Natural killer cell (primary cell): ENCODE results near the gene SMARCB1. TPM values are rescaled to one million over a fixed set of nuclear protein-coding genes. Genes with fewer than 3 reads are reported as not detected.
A peak's percentile ranks its signal among the peaks of the same experiment; 100 is the strongest.

Experiments used
- ATAC-seq, 3 donors: fragments of 150-1000 bp in 2 of 3; fragments of 200-7000 bp in 1 of 3; cut with Tn5 transposase; 1 replicate in 1 of 3; 2 replicates in 2 of 3; pipeline ENCODE4 v1.10.0; 2021; ENCODE audit warnings: mild to moderate bottlenecking in 2 of 3, moderate library complexity in 2 of 3
- DNase-seq, 2 donors: peaks; one replicate each; pipeline versions ENCODE4 v3.0.0 to v3.0.0-alpha.2; 2013 to 2021; ENCODE audit warnings: mixed read lengths in 1 of 2
- H3K27ac ChIP-seq: one replicate; pipeline ENCODE4 v1.5.1; 2013; ENCODE audit warnings: mild to moderate bottlenecking, low read length
- H3K27me3 ChIP-seq: one replicate; pipeline ENCODE4 v1.6.1; 2013; ENCODE audit warnings: low read length; ENCODE audit not compliant: control insufficient read depth, insufficient read depth
- H3K36me3 ChIP-seq: one replicate; pipeline ENCODE4 v1.6.1; 2013; ENCODE audit warnings: low read length; ENCODE audit not compliant: control insufficient read depth, insufficient read depth
- H3K4me1 ChIP-seq: one replicate; pipeline ENCODE4 v1.6.1; 2013; ENCODE audit warnings: low read length; ENCODE audit not compliant: control insufficient read depth, insufficient read depth
- H3K4me3 ChIP-seq: one replicate; pipeline ENCODE4 v1.5.1; 2013; ENCODE audit warnings: low read length
- H3K9me3 ChIP-seq: one replicate; pipeline ENCODE4 v1.6.1; 2013; ENCODE audit warnings: low read length; ENCODE audit not compliant: control insufficient read depth, insufficient read depth
- H3K27ac Mint-ChIP-seq, 2 donors: one replicate each; pipeline ENCODE4 v1.8.0; 2022; ENCODE audit warnings: mild to moderate bottlenecking in 2 of 2, mixed read lengths in 2 of 2, moderate library complexity in 1 of 2
- H3K27me3 Mint-ChIP-seq, 2 donors: one replicate each; pipeline ENCODE4 v1.8.0; 2022; ENCODE audit warnings: low read depth in 2 of 2, mixed read lengths in 2 of 2
- H3K36me3 Mint-ChIP-seq: one replicate; pipeline ENCODE4 v1.8.0; 2022; ENCODE audit warnings: mixed read lengths
- H3K4me1 Mint-ChIP-seq, 2 donors: one replicate each; pipeline ENCODE4 v1.8.0; 2022; ENCODE audit warnings: mixed read lengths in 2 of 2
- H3K4me3 Mint-ChIP-seq: one replicate; pipeline ENCODE4 v1.8.0; 2022; ENCODE audit warnings: mild to moderate bottlenecking, moderate library complexity, mixed read lengths
- H3K9me3 Mint-ChIP-seq, 2 donors: one replicate each; pipeline ENCODE4 v1.8.0; 2022; ENCODE audit warnings: mixed read lengths in 2 of 2
- WGBS: methylation state at CpG from one replicate; pipeline ENCODE4 v1.1.7; 2013; ENCODE audit warnings: missing lambda C conversion rate; ENCODE audit not compliant: insufficient coverage; 5-methylcytosine and 5-hydroxymethylcytosine counted together
- intact Hi-C: fragments of 100-400 bp; cut with micrococcal nuclease; formaldehyde crosslinking; loops from one replicate; pipeline ENCODE4 v1.14.2; 2022
- total RNA-seq, 4 donors: library from RNA; stranded (reverse); fragments of 120-200 nt in 1 of 4; gene quantifications; one replicate each; pipeline versions ENCODE4 v1.2.3 to v1.2.4, GENCODE V29; 2013 to 2022
- TF ChIP-seq, protein P1 (sequence below): fragments of 200-600 bp; IDR thresholded peaks from one replicate; pipeline ENCODE4 v1.8.0; 2022; ENCODE audit warnings: antibody characterized with exemption

Gene SMARCB1
- total RNA-seq, 3 donors from 2014 or later (not counting 1 experiment from before 2014, with no cell fraction given) = 56.3 to 76.9 (median 69.8) TPM

DNA sequence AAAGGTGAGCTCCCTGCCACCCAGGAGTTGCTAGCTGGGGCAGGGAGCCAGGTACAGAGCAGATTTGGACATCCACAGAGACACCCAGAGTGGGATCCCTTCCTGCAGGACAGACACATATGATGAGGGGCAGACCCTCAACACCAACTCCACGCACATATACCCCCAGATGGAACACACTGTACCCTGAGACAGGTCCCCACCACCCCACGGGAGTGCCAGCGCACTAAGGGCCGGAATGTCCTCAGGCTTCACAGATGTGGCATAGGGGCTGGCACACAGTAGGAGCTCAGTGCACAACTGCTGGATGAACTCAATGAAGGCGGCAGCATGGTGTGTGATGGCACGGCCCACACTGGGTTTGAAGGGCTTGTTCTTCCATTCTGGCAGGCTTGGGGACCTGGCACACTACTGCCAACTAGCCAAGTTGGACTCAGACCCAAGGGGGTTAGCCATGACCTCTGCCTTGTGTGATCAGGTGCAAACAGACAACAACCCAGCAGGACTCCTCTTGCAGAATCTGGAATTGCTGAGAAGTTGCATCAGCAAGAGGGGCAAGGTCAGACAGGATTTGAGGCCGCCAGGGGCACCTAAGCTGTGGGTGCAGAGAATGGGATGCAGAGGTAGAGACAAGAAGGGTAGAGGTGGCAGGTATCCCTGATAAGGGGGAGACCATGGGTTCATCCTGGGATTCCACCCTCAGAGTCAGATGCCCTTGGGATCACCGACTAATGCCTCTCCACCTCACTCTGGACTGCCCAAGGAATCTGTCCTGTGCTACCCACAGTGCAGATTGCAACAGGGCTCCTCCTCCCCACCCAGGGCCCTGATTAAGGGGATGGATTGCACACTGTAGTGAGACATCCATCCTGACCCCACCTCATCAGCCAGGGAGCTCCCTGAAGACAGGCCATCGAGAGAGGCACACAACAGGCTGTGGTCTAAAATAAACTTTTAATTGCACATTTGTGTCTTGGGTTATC, 21.6 kb upstream of the SMARCB1 start:
- H3K27me3 ChIP-seq = no peaks in the 10 kb centered on the region
- intact Hi-C loops = loop anchor here (5.0 kb wide), 1 partner anchor 82 kb away; no protein-coding TSS in a partner anchor
- Mint-ChIP-seq H3K36me3 (no peaks in the 10 kb centered on the region), H3K4me3 (peak overlapping the region; percentile 65), H3K27ac (no peak overlapping the region), H3K4me1 (peaks cover 16 to 40% of the 10 kb centered on the region in 2 donors), H3K27me3 (no peaks in the 10 kb centered on the region), H3K9me3 (no peaks in the 10 kb centered on the region)
- DNase-seq (no peak), ATAC-seq (no peak)
- WGBS = 88% methylated on average over 9 of the region's 9 CpGs
- H3K9me3 ChIP-seq = no peaks in the 10 kb centered on the region
- no peaks in the 10 kb centered on the region for H3K36me3 ChIP-seq
- H3K4me3 ChIP-seq = no peak overlapping the region
- H3K27ac ChIP-seq = no peak overlapping the region
- peaks cover 62% of the 10 kb centered on the region for H3K4me1 ChIP-seq
- TF ChIP-seq, protein P1, sequence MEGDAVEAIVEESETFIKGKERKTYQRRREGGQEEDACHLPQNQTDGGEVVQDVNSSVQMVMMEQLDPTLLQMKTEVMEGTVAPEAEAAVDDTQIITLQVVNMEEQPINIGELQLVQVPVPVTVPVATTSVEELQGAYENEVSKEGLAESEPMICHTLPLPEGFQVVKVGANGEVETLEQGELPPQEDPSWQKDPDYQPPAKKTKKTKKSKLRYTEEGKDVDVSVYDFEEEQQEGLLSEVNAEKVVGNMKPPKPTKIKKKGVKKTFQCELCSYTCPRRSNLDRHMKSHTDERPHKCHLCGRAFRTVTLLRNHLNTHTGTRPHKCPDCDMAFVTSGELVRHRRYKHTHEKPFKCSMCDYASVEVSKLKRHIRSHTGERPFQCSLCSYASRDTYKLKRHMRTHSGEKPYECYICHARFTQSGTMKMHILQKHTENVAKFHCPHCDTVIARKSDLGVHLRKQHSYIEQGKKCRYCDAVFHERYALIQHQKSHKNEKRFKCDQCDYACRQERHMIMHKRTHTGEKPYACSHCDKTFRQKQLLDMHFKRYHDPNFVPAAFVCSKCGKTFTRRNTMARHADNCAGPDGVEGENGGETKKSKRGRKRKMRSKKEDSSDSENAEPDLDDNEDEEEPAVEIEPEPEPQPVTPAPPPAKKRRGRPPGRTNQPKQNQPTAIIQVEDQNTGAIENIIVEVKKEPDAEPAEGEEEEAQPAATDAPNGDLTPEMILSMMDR = no peak

DNA sequence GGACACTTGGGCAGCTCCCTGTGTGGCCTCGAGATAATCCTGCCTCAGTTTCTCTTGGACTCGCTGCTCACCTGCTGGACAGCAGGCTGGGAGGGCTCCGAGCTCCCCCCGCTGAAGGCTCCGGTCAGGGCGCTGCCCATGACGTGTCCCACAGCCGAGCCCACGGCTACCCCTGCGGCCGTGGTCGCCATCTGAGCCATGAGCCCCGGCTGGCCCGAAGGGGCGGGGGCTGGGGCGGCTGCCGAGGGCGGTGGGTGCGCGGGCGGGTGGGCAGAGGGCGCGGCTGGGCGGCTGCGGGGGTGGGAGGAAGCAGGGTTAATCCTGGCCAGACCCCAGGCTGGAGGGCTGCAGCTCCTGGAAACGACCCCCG, 19.5 kb upstream of the SMARCB1 start:
- peak overlapping the region; percentile 57 for H3K4me3 ChIP-seq
- no peaks in the 10 kb centered on the region for H3K9me3 Mint-ChIP-seq
- no peaks in the 10 kb centered on the region for H3K36me3 Mint-ChIP-seq
- H3K27ac ChIP-seq = no peak overlapping the region
- no peaks in the 10 kb centered on the region for H3K9me3 ChIP-seq
- peak in 1 of 3 donors; percentile 2 for ATAC-seq
- intact Hi-C loops = loop anchor here (5.0 kb wide), 1 partner anchor 80 kb away; no protein-coding TSS in a partner anchor
- peaks cover 77% of the 10 kb centered on the region for H3K4me1 ChIP-seq
- H3K4me3 Mint-ChIP-seq = peak overlapping the region; percentile 49
- H3K27me3 Mint-ChIP-seq = no peaks in the 10 kb centered on the region
- peaks cover 16 to 48% of the 10 kb centered on the region in 2 donors for H3K4me1 Mint-ChIP-seq
- no peak for DNase-seq
- no peaks in the 10 kb centered on the region for H3K27me3 ChIP-seq
- 10% methylated on average over 27 of the region's 27 CpGs for WGBS
- TF ChIP-seq, protein P1 = no peak
- no peaks in the 10 kb centered on the region for H3K36me3 ChIP-seq
- no peak overlapping the region for H3K27ac Mint-ChIP-seq

DNA sequence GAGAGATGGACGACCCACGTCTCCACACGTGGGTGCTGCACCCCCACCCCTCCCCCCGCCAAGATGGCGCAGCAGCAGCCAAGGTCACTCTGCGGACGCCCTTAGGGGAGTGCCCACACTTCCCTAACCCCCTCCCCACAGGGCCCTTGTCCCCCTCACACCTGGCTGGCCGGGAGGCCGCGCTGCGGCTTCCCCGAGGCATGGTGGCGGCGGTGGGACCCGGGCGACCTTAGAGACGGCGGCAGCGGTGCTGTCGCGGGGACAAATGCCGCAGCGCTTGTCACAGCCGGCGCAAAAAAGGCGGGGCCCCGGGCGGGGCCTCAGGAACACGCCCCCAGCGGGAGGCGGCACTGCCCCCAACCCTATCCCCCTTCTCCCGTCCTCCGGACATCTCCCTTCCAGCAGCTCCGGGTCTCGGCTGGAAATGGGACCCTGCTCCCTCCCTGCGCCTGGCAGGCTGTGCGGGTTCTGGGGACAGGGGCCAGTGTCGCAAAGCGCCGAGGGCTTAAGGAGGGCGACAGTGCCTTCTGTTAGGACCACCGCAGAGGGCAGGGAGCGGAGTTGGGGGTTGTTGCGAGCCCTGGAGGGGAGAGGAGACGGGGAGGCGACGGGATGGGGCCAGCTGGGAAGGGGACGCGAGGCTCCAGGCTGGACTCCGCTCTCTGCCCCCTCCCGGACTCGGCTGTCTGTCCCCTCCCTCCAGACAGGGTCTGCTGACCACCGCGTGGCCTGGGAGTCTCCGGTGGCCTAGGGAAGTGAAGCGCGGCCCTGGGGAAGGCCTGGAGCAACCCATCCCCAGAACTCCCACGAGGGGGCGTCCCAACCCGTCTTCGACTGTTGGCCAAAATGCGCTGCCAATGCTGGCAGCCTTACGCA, 18.9 kb upstream of the SMARCB1 start, which contains the start of gene CHCHD10:
Gene CHCHD10, minus strand, starts transcription at position 300 of the 876 bp plus-strand sequence. Its CDS starts 98 bp downstream, at position 202.
- Histone ChIP-seq H3K9me3 (no peaks in the 10 kb centered on the region), H3K27ac (peak within 1 kb of the TSS; percentile 49), H3K4me3 (peak within 1 kb of the TSS; percentile 57), H3K27me3 (no peaks in the 10 kb centered on the region), H3K4me1 (peaks cover 77% of the 10 kb centered on the region), H3K36me3 (no peaks in the 10 kb centered on the region)
- DNase-seq (peak; percentile 73 to 83), ATAC-seq (peak; percentile 70 to 82 (median 72))
- peak within 1 kb of the TSS; percentile 78 for H3K4me3 Mint-ChIP-seq
- intact Hi-C loops = loop anchor here (5.0 kb wide), 1 partner anchor 79 kb away; no protein-coding TSS in a partner anchor
- no peaks in the 10 kb centered on the region for H3K36me3 Mint-ChIP-seq
- H3K27ac Mint-ChIP-seq = peak within 1 kb of the TSS in 1 of 2 donors; percentile 72
- WGBS = 1% methylated on average over 63 of the region's 63 CpGs
- H3K27me3 Mint-ChIP-seq = no peaks in the 10 kb centered on the region
- no peaks in the 10 kb centered on the region for H3K9me3 Mint-ChIP-seq
- H3K4me1 Mint-ChIP-seq = peaks cover 16 to 42% of the 10 kb centered on the region in 2 donors
- TF ChIP-seq, protein P1 = peak; percentile 65
